Measurements from ENCODE around the gene TBC1D22A.

Gene TBC1D22A

GRCh38 chr22:46764140-46764680 lies 1.8 kb downstream of the TBC1D22A start:
- no peak for TF ChIP-seq TOX (CRISPR knock-in tag; IDR thresholded peaks at IDR 0.05; ENCODE audit: borderline replicate concordance)
- no peak for TF ChIP-seq GLIS3 (CRISPR knock-in tag; IDR thresholded peaks at IDR 0.05)
- TF ChIP-seq BACH2 (CRISPR knock-in tag; IDR thresholded peaks at IDR 0.05; ENCODE audit: borderline replicate concordance) = no peak
- no peak for TF ChIP-seq ESRRG (CRISPR knock-in tag; IDR thresholded peaks at IDR 0.05)
- no peak for TF ChIP-seq ISL1 (CRISPR knock-in tag; IDR thresholded peaks at IDR 0.05)
- no peak for TF ChIP-seq ZNF70 (CRISPR knock-in tag; IDR thresholded peaks at IDR 0.05)
- TF ChIP-seq ZNF8 (CRISPR knock-in tag; IDR thresholded peaks at IDR 0.05) = no peak
- no peak for TF ChIP-seq RARB (CRISPR knock-in tag; IDR thresholded peaks at IDR 0.05)
- no peak for TF ChIP-seq ZFP3 (CRISPR knock-in tag; IDR thresholded peaks at IDR 0.05)
- no peak for ATAC-seq

- TF ChIP-seq ZFP30 (CRISPR knock-in tag; IDR thresholded peaks at IDR 0.05) = no peak
- no peak for TF ChIP-seq CSDC2 (CRISPR knock-in tag; IDR thresholded peaks at IDR 0.05)
- no peak for TF ChIP-seq ZNF8 (CRISPR knock-in tag; IDR thresholded peaks at IDR 0.05)
- no peak for TF ChIP-seq ARNTL (CRISPR knock-in tag; IDR thresholded peaks at IDR 0.05; ENCODE audit: borderline replicate concordance, low read depth)
- TF ChIP-seq, protein P1, sequence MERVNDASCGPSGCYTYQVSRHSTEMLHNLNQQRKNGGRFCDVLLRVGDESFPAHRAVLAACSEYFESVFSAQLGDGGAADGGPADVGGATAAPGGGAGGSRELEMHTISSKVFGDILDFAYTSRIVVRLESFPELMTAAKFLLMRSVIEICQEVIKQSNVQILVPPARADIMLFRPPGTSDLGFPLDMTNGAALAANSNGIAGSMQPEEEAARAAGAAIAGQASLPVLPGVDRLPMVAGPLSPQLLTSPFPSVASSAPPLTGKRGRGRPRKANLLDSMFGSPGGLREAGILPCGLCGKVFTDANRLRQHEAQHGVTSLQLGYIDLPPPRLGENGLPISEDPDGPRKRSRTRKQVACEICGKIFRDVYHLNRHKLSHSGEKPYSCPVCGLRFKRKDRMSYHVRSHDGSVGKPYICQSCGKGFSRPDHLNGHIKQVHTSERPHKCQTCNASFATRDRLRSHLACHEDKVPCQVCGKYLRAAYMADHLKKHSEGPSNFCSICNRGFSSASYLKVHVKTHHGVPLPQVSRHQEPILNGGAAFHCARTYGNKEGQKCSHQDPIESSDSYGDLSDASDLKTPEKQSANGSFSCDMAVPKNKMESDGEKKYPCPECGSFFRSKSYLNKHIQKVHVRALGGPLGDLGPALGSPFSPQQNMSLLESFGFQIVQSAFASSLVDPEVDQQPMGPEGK (CRISPR knock-in tag; IDR thresholded peaks at IDR 0.05; ENCODE audit: borderline replicate concordance) = no peak
- TF ChIP-seq POU6F1 (CRISPR knock-in tag; IDR thresholded peaks at IDR 0.05; ENCODE audit: borderline replicate concordance, low read depth) = no peak
- TF ChIP-seq OSR1 (CRISPR knock-in tag; IDR thresholded peaks at IDR 0.05) = no peak
- TF ChIP-seq PPARA (CRISPR knock-in tag; IDR thresholded peaks at IDR 0.05; ENCODE audit: borderline replicate concordance) = no peak
- no peak for TF ChIP-seq ZNF70 (CRISPR knock-in tag; IDR thresholded peaks at IDR 0.05)
- TF ChIP-seq GLIS3 (CRISPR knock-in tag; IDR thresholded peaks at IDR 0.05) = no peak
- TF ChIP-seq ZFP3 (CRISPR knock-in tag; IDR thresholded peaks at IDR 0.05) = no peak
- TF ChIP-seq ZNF565 (CRISPR knock-in tag; conservative IDR thresholded peaks at IDR 0.05; ENCODE audit: low read depth) = no peak
- TF ChIP-seq BACH2 (CRISPR knock-in tag; IDR thresholded peaks at IDR 0.05; ENCODE audit: borderline replicate concordance) = no peak
- TF ChIP-seq, protein P2, sequence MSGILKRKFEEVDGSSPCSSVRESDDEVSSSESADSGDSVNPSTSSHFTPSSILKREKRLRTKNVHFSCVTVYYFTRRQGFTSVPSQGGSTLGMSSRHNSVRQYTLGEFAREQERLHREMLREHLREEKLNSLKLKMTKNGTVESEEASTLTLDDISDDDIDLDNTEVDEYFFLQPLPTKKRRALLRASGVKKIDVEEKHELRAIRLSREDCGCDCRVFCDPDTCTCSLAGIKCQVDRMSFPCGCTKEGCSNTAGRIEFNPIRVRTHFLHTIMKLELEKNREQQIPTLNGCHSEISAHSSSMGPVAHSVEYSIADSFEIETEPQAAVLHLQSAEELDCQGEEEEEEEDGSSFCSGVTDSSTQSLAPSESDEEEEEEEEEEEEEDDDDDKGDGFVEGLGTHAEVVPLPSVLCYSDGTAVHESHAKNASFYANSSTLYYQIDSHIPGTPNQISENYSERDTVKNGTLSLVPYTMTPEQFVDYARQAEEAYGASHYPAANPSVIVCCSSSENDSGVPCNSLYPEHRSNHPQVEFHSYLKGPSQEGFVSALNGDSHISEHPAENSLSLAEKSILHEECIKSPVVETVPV (CRISPR knock-in tag; IDR thresholded peaks at IDR 0.05) = no peak
- ATAC-seq = no peak
Observed at GRCh38 chr22:46764779-46765485, 2.5 kb downstream of the TBC1D22A start.

- TF ChIP-seq CSDC2 (CRISPR knock-in tag; IDR thresholded peaks at IDR 0.05) (no peak), BACH2 (CRISPR knock-in tag; IDR thresholded peaks at IDR 0.05; ENCODE audit: borderline replicate concordance) (no peak), ZNF565 (CRISPR knock-in tag; conservative IDR thresholded peaks at IDR 0.05; ENCODE audit: low read depth) (no peak)
- ATAC-seq = no peak
Observed at GRCh38 chr22:46766611-46767010, 4.2 kb downstream of the TBC1D22A start.

DNA sequence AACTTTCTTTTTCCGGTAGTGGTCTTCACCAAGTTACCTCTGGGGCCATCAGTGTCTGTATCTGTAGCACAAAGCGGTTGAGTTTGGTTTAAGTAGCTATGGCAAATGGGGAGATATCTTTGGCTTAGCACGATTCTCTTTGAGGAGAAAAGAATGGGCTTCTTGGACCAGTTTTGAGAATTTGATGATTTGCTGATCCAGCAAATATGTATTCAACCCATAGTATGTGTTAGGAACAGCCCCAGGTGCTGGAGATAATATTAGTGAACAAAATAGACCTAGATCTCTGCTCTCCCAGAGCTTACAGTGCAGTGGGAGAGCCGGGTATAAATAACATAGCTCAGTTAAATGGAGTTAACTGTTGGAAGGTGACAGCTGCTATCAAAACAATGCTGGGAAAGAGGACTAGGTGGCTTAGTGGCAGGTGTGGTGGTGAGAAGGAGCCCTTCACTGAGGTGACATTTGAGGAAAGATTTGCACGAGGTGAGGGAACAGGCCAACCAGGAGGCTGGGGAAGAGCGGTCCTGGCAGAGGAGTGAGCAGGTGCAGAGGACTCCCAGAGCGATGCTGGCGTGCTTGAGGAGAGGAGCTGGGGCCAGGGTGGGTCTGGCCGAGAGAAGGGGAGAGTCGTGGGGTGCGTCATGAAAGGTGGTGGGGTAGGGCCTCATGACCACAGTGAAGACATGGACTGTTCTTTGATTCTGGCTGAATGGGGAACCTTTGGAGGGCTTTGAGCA lies 5.0 kb downstream of the TBC1D22A start:
- no peak for ATAC-seq
- TF ChIP-seq ESRRG (CRISPR knock-in tag; IDR thresholded peaks at IDR 0.05) (no peak), ZNF8 (CRISPR knock-in tag; IDR thresholded peaks at IDR 0.05) (no peak), OSR1 (CRISPR knock-in tag; IDR thresholded peaks at IDR 0.05) (no peak), CREB5 (CRISPR knock-in tag; IDR thresholded peaks at IDR 0.05; ENCODE audit: low read depth) (no peak), ZNF565 (CRISPR knock-in tag; conservative IDR thresholded peaks at IDR 0.05; ENCODE audit: low read depth) (no peak), GLIS3 (CRISPR knock-in tag; IDR thresholded peaks at IDR 0.05) (no peak)
- TF ChIP-seq, protein P2 (CRISPR knock-in tag; IDR thresholded peaks at IDR 0.05) = no peak
